ENCODE measurements around the gene MRAS.

MRAS gene

DNA sequence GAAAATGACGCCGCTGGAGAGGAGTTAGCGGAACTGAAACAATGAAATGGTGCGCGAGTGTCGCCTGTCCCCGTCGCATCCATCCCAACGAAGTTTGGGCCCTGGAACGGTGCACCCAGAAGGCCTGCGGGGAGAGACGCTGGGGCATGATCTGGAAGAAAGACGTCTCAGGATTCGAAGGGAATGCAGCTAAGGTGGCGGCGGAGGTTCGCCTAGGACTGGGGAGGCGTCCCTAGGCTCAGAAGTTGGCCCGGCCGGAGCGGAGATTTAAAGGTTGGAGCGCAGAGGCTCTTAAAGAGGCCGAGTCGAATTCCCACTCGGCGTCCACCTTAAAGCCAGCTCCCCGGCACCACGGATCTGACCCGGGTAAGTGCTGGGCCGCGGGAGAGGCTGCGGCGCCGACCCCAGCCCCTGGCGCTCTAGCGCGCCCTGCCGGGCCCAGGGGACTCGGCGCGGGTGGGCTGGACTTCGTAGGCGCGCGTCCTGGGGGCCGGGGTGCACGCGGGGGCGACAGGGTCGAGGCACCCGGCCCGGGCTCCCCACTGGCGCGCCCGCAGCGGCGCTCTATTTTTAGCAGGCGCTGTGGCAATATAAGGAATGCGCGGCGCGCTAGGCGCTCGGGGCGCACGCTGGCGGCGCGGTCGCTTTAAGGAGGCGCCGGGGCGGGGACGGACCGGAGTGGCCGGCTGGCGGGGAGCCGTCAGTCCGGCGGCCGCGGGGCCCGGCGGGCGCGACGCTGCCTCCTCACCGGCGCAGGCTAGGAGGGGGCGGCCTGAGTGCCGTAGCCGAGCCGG is at the start of gene MRAS:
Gene MRAS (plus strand): TSS at position 620 of the 794 bp plus-strand sequence. CDS start 24,305 bp downstream, outside the sequence.
- DNase-seq (ENCODE audit: low spot score) = no peak

GRCh38 chr3:138300647-138301046 is 47.7 kb upstream of the MRAS start:
- no peak for DNase-seq (ENCODE audit: low spot score)

DNA sequence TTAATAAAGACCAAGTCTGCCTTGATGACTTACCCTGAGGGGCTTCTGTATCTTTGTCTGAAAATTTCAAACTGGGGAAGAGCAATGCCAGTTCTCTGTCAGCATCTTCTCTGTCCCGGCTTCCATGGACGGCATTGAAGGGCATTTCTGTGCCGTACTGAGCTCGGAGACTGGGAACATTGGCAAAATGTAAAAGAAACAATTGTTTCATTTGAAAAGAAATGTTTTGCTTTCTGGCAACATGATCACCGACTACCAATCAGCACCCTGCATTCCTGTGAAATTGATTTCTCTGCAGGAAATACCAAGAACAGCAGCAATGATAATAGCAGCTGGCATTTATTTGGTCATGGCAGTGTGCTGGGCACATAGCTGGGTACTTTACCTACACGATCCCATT is 44.9 kb upstream of the MRAS start:
- no peak for DNase-seq (ENCODE audit: low spot score)

DNA sequence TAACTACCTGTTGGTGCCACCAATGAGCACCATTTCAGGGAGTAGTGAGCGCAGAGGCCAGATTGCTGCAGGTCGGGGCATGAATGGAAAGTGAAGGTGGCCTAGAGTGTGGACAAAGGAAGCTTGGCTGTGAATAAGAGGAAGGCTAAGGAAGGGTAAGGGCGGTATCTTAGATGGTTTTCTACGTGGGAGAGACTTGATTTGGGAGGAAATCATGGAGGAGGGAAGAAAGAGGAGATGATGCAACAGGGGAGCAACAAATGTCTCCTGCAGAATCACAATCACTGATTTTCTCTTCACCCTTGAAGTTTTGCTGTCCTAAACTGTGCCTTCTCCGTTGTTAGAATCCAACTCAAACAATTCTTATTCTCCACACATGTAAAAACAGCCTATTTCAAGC is 40.5 kb upstream of the MRAS start:
- no peak for DNase-seq (ENCODE audit: low spot score)

DNA sequence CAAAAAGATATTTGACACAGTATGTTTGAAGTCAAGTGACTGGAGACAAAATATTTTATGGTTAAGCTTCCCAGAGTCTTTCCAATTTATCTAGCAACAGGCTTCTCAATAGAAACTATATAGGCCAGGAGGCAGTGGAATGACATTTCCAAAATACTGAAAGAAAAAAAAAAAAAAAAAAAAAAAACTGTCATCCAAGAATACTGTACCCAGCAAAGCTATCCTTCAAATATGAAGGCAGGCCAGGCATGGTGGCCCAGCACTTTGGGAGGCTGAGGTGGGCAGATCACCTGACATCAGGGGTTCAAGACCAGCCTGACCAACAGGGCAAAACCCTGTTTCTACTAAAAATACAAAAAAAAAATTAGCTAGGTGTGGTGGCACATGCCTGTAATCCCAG is 39.6 kb upstream of the MRAS start:
- no peak for DNase-seq (ENCODE audit: low spot score)

GRCh38 chr3:138310494-138310893 is 37.9 kb upstream of the MRAS start:
- DNase-seq (ENCODE audit: low spot score) = no peak

DNA sequence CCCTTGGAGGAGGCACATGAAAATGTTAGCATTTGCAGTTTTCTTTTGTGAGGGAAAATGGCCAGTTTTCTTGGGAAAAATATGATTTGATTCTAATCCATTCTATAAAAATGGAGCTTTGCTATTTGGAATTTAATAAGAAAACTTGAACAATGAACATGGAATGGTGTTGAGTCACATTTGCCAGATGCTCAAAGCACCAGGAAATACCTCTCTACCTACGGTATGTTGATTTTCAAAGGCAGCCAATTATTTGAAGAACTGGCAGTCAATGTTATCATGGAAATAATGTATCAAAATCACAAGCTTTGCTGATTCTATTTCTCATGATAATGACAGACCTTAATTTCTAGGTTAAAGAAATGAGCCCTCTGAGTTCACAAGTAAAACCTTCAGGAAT is 33.6 kb upstream of the MRAS start:
- DNase-seq (ENCODE audit: low spot score) = no peak

DNA sequence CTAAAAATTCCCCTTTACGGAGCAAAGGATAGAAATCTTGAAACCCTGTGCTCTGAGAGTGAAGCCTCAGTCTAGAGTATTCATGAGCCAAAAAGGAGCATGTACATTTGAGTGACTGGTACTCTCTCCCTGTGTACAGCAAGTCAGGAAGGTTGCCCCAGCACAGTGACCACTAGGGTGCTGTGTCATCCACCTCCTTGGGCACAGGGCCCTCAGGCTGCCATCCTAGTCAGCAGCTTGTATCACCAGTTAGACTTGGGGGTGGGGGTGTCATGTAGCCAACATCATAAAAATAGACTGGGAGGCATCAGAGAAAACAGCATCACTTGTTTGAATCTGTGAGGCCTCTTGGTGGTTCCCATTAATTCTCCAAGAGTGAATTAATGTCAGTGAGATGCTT is 30.7 kb upstream of the MRAS start:
- DNase-seq (ENCODE audit: low spot score) = no peak

DNA sequence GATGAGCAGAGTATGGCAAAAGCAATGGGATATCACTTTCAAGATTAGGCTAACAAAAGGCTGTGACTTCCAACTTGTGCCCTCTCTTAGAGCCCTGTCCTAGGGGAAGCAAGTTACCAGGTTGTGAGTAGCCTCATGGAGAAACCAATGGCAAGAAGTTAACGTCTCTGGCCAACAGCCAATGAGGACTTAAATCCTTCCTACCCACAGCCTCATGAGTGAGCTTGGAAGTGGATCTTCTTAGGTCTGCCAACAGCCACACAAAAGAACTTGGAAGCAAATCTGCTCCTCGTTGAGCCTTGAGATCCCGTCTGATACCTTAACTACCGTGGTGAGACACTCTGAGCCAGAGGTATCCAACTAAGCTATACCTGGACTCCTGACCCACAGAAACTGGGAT is 24.4 kb upstream of the MRAS start:
- no peak for DNase-seq (ENCODE audit: low spot score)

DNA sequence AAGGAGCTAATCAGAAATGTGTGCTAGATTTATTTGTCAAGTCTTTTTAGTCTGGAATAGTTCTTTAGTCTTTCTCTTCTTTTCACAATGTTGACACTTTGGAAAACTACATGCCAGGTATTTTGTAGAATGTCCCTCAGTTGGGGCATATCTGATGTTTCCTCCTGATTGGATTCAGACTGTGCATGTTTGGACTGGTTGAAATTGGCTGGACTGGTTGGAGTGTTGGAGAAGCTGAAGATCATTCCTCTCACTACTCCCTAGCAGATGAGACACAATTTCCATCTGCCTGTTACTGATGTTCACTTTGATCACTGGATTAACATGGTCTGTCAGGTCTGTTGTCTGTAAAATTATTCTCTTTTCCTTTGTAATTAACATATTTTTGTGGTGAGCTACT is 22.4 kb upstream of the MRAS start:
- DNase-seq (ENCODE audit: low spot score) = no peak

DNA sequence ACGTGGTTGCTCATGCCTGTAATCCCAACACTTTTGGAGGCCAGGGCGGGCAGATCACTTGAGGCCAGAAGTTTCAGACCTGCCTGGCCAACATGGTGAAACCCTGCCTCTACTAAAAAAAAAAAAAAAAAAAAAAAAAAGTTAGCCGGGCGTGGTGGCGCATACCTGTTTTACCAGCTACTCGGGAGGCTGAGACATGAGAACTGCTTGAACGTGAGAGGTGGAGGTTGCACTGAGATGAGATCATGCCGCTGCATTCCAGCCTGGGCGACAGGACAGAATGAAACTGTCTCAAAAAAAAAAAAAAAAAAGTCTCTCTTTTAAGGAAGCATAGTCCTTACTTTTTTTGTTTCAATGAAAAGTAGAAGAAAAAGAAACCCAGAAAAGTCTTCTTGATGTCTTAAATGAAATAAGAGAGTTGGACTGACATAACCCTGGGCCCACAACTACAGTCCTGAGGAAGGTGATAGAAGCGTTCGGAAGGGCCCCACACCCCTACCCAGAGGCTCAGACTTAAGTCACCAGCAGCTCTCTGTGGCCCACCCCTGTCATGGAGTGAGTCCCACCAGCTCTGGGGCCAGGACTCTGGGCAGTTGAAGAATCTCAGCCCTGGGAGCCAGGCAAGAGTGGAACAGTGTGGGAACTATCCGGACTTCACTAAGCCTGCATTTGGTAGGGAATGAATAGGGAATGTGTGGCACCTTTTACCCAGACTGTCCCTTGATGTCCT is 21.3 kb upstream of the MRAS start:
- DNase-seq (ENCODE audit: low spot score) = no peak

DNA sequence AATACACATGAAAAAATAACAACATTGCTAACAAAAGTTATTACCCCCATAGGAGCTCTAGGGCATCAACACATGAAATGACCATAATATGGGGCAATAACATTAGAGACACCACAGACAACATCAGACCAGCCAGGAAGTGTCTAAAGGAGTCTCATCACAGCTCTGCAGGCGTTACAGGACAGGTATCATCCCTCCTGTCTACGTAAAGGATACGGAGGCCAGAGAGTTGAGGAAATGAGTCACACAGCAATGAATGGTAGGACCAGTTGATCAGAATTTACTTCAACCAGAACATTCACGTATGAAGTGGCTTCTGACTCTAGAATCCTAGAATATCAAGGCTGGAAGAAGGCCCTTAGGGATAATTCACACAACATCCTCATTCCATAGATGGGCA is 20.5 kb upstream of the MRAS start:
- no peak for DNase-seq (ENCODE audit: low spot score)

- DNase-seq (ENCODE audit: low spot score) = no peak
These were observed 20.0 kb upstream of the MRAS start for GRCh38 chr3:138328341-138328740.

GRCh38 chr3:138329127-138329983 is 19.0 kb upstream of the MRAS start, which contains the start of gene NME9:
Gene NME9, minus strand, starts transcription at chr3:138329851. Its CDS starts 516 bp downstream, at chr3:138329335.
- peak; percentile 94 for DNase-seq (ENCODE audit: low spot score)

DNA sequence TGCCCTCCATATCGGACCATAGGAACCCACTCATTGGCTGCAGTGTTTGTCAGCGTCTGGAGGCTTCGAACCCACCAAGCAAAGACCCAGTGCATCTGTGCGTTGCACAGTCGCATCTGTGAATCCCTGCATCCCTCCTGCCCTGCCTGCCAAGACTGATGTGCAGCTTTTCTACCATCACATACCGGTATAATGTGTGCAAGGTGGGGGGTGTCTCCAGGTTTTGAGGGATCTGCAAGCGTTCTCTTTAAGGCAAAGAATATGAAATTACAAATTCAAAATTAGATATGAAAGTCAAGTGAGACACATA is 18.4 kb upstream of the MRAS start:
- DNase-seq (ENCODE audit: low spot score) = no peak

DNA sequence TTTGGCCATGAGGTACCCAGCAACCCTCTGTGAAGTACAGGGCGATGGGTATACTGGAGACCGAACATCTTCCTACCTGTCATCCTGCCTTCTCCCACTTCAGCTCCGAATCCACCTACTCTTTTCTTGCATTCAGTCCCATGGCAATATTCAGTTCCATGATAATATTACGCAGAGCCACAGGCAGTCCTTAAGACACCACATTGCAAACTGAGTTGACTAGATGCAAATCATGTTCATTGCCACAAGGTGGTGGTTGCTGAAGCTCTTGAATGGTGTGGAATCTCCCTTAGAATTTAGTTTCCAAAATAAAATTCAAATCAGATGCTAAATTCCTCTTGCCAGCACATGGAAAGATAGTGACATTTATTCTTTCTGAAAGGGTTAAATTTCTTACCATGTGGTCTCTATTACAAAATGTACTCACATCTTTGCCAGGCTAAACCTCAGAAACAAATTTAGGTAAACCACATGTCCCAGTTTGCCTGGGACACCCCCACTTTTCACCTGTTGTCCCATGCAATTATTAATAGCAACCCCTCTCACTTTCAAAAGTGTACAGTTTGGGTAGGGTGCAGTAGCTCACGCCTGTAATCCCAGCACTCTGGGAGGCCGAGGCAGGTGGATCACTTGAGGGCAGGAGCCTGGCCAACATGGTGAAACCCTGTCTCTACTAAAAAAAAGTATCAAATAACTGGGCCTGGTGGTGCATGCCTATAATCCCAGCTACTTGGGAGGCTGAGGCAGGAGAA is 17.1 kb upstream of the MRAS start:
- no peak for DNase-seq (ENCODE audit: low spot score)

DNA sequence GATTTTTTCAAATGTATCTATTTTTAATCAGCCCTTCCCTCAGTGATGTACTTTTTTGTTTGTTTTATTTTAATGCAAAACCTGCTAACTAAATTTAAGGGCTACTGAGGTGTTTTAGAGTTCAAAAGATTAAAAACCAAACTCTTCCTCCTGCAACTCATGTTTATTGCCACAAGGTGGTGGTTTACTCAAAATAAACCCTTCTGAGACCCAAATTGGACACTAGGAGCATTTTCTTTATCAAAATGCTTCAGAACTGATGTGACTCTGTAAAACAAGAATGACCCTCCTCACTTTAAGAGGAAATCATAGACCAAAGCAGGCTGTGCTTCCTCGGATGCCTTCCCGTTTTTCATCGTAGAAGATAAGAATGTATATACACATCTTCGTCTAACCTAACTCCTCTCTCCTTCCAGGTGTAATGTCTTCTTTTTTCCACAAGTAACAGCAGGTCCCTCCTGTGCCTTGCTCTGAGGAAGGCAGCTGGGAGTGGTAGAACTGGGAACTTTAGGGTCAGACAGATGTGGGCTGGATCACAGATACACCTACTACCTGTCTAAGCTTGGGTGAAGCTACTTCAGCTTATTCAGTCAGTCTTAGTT is 15.8 kb upstream of the MRAS start:
- peak; percentile 26 for DNase-seq (ENCODE audit: low spot score)

GRCh38 chr3:138334608-138335007 is 13.8 kb upstream of the MRAS start:
- DNase-seq (ENCODE audit: low spot score) = no peak

DNA sequence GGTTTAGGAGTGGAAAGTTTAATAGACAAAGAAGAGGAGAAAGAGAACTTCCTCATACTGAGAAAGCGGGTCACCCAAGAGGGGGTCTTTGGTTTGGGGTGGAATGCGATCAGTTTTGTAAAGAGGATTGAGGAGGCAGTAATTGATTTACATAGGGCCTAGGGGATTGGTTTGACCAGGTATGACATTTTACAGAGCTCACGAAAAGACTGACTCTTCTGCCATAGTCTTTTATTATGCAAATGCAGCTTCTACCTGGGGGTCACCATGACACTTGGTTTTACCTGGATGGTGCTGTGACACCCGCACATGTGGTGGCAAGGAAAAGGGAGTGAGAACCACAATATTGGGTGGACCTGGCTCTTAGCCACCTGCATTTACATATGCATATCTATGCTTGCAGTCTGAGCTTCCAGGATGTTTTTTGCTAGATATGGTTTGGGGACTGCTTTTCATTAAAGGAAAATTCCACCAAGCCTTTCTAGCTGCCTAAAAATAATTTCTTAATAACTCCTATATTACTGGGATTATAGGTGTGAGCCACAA is 11.9 kb upstream of the MRAS start:
- no peak for DNase-seq (ENCODE audit: low spot score)

GRCh38 chr3:138338244-138338643 is 10.1 kb upstream of the MRAS start:
- DNase-seq (ENCODE audit: low spot score) = no peak

DNA sequence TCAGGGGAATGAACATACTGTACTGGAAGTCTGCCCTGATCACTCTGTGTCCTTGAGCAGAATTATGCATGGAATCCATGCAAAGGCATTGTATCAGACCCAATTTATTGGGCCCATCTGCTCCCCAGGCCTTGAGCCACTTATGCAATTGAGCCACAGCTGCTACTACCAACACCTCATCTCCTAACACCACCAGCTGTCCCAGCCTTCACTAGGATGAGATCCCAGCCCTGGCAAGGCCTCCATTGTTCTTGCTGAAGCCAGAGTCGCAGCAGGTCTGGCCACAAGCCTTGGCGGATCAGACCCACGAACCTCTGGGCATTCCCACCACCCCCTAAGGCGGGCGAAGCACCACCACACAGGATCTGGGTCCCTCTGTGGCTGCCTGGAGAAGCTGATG is 9.6 kb upstream of the MRAS start:
- DNase-seq (ENCODE audit: low spot score) = no peak
